Mucosa of rectum (tissue), 2 donors: ENCODE results near the gene MICAL3.
"Not testable (repeated sequence)": the region's sequence is repeated elsewhere in the genome, so short reads cannot be mapped to it uniquely, and the experiment has no call there.

Source experiments
- H3K27ac ChIP-seq, 2 donors: one replicate each; pipeline ENCODE4 v1.7.0; 2013; ENCODE audit warnings: inconsistent platforms in 2 of 2, low read depth in 2 of 2, low read length in 2 of 2
- H3K27me3 ChIP-seq, 2 donors: one replicate each; pipeline ENCODE4 v1.7.0; 2013; ENCODE audit warnings: low read length in 2 of 2; ENCODE audit not compliant: control insufficient read depth in 2 of 2, insufficient read depth in 2 of 2
- H3K36me3 ChIP-seq, 2 donors: one replicate each; pipeline ENCODE4 v1.7.0; 2013; ENCODE audit warnings: low read length in 2 of 2; ENCODE audit not compliant: control insufficient read depth in 2 of 2, insufficient read depth in 2 of 2
- H3K4me1 ChIP-seq, 2 donors: one replicate each; pipeline ENCODE4 v1.7.0; 2013; ENCODE audit warnings: low read length in 2 of 2, mild to moderate bottlenecking in 1 of 2; ENCODE audit not compliant: control insufficient read depth in 2 of 2, insufficient read depth in 2 of 2
- H3K4me3 ChIP-seq, 2 donors: one replicate each; pipeline ENCODE4 v1.7.0; 2013; ENCODE audit warnings: low read length in 2 of 2
- H3K9ac ChIP-seq, 2 donors: one replicate each; pipeline ENCODE4 v1.7.0; 2013; ENCODE audit warnings: low read length in 2 of 2, low read depth in 1 of 2, mild to moderate bottlenecking in 1 of 2
- H3K9me3 ChIP-seq, 2 donors: one replicate each; pipeline ENCODE4 v1.7.0; 2013; ENCODE audit warnings: low read length in 2 of 2; ENCODE audit not compliant: control insufficient read depth in 2 of 2
- donor health status: healthy.
- donor health status: Normal muscosa, but diverticular disease.

MICAL3 gene

DNA sequence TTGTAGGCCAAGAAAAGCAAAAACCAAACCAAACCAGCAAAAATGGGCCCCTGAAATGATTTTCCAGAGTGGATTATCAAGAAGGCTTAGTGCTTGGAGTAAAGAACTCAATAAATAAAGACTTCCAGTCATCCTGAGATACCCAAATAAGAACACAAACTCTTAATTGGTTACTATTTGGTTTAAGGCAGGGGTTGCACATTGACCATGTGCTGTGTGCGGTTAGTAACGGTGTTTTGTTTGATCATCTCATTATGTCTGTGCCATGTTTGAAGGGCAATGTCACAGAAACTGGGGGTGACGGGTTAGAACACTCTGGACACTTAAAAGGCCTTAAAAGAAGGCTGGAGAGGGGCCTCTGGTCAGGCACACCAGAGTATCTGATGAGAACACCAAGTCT lies 9.7 kb upstream of the MICAL3 start:
- Histone ChIP-seq H3K4me1 (no peaks in the 10 kb centered on the region), H3K9me3 (no peaks in the 10 kb centered on the region), H3K9ac (no peak overlapping the region), H3K36me3 (no peaks in the 10 kb centered on the region), H3K27ac (peak overlapping the region in 1 of 2 donors; percentile 55), H3K27me3 (no peaks in the 10 kb centered on the region), H3K4me3 (no peak overlapping the region)

DNA sequence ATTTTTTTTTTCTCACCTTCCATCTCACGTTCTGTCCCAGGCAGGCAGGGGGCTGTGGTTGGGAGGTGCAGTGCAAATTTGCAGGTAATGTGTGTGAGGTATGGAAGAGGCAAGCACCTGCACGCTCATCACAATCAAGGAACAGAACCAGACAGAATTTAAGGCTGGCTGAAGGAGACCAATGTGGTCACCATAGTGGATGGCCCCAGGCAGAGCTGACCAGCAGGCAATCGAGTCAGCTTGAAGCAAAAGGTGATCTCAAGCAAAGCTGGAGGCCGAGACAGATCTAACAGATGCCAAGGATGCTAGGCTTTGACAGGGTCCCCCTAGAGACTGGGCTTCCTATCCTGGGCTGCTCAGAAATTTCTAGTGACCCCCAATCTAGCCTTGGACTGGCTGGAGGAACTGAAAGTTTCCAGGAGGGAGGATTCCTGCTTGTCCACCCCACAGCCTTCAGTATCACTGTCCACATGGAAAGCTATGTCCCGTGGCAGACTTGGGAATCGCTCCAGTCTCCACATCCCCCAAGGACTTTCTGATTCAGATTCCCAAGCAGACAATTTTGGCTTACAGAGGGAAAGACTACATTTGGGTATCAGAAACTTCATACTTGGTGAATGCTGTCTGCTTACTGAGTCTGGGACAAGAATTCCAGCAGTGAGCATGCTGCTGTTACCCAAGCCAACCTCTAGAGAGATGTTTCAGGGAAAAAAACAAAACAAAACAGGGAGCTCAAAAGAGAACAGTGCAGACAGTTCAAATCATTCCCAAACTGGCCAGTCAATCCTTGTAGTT lies 9.0 kb upstream of the MICAL3 start:
- Histone ChIP-seq H3K4me1 (no peaks in the 10 kb centered on the region), H3K36me3 (no peaks in the 10 kb centered on the region), H3K9ac (no peak overlapping the region), H3K27me3 (no peaks in the 10 kb centered on the region), H3K9me3 (no peaks in the 10 kb centered on the region), H3K27ac (peak overlapping the region in 1 of 2 donors; percentile 55), H3K4me3 (no peak overlapping the region)

DNA sequence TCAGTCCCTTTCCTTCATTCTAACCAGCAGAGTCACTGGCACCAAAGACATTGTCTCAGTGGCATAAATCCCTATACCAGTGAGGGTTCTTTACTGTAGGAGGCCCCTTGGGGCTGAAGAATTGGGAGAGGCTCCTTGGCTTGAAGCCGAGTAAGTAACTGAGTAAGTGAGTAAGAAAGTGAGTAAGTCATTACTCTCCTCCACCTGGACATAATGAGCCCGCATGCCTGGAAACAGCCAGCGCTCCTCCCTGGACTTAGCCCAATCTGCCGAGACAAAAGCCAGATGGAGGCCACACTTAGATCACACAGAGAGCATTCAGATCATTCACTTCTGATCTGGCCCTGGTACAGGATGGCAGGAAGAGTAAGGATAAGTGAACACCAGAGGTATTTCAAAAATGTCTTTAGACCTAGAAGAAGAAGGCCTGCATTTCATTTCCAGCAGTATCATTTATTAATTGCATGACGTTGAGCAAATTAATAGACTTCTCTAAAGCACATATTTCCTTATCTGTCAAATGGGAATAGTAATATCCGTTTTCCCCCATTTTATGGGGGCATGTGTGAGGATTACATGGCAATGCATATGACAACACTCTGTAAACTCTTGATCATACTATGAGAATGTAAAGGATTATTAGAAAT lies 8.2 kb upstream of the MICAL3 start:
- H3K4me1 ChIP-seq = no peaks in the 10 kb centered on the region
- H3K27ac ChIP-seq = no peak overlapping the region
- H3K27me3 ChIP-seq = no peaks in the 10 kb centered on the region
- H3K36me3 ChIP-seq = no peaks in the 10 kb centered on the region
- H3K9ac ChIP-seq = no peak overlapping the region
- no peak overlapping the region for H3K4me3 ChIP-seq
- H3K9me3 ChIP-seq = no peaks in the 10 kb centered on the region

DNA sequence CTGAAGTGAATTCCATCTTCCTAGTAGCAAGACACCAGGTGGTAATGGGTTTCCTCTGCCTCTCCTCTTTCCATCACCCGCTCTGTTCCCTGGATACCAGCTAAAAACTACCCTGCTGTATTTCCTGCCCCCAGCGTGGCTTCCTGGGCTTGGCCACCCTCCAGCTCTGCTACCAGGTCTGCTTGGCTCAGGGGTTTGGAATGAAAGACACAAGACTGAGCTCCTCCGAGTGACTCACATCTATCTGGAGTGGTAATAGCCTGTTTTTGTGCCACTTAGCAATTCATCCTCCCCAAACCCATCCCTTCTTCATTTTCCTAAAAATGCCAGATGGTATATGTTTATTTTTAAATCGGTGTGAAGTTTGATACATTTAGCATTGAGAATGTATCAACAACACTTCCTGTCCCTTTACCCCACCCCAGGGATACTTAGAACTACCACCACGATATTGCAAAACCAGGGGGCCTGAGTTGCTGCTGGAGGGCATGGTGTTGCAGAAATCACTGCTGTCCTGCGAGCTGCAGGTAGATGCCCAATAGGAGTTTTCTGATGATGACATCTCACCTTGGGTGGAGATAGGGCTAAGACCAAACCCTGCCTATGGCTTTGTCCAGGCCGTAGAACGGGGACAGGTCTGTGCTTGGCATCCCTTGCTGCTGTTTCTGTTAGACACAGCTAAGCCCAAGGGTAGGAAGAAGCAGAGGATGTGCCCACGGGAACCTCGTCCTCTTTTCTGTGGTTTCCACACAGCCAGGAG lies 7.5 kb upstream of the MICAL3 start:
- H3K9ac ChIP-seq = no peak overlapping the region
- H3K4me3 ChIP-seq = no peak overlapping the region
- no peaks in the 10 kb centered on the region for H3K4me1 ChIP-seq
- no peaks in the 10 kb centered on the region for H3K9me3 ChIP-seq
- peaks cover 0 to under 1% of the 10 kb centered on the region in 2 donors for H3K27me3 ChIP-seq
- no peak overlapping the region for H3K27ac ChIP-seq
- H3K36me3 ChIP-seq = no peaks in the 10 kb centered on the region

DNA sequence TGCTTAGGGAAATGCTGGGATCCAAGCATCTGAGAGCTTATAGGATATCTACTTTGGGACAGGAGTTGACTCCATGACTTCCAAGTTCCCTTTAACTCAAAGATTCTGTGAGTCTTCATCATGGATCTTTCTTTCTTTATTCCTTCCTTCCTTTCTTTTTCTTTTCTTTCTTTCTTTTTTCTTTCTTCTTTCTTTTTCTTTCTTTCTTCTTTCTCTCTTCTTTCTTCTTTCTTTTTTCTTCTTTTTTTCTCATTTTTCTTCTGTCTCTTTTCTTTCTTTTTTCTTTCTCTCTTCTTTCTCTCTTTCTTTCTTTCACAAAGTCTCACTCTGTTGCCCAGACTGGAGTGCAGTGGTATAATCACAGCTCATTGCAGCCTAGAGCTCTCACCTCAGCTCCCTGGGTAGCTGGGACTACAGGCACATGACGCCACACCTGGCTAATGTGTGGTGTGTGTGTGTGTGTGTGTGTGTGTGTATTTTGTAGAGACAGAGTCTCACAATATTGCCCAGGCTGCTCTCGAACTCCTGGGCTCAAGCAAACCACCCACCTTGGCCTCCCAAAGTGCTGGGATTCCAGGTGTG lies 5.4 kb upstream of the MICAL3 start:
- no peaks in the 10 kb centered on the region for H3K9me3 ChIP-seq
- H3K4me1 ChIP-seq = peaks cover 0 to 2% of the 10 kb centered on the region in 2 donors
- no peak overlapping the region for H3K27ac ChIP-seq
- no peak overlapping the region for H3K4me3 ChIP-seq
- H3K36me3 ChIP-seq = no peaks in the 10 kb centered on the region
- H3K27me3 ChIP-seq = peaks cover 0 to 5% of the 10 kb centered on the region in 2 donors
- no peak overlapping the region for H3K9ac ChIP-seq

DNA sequence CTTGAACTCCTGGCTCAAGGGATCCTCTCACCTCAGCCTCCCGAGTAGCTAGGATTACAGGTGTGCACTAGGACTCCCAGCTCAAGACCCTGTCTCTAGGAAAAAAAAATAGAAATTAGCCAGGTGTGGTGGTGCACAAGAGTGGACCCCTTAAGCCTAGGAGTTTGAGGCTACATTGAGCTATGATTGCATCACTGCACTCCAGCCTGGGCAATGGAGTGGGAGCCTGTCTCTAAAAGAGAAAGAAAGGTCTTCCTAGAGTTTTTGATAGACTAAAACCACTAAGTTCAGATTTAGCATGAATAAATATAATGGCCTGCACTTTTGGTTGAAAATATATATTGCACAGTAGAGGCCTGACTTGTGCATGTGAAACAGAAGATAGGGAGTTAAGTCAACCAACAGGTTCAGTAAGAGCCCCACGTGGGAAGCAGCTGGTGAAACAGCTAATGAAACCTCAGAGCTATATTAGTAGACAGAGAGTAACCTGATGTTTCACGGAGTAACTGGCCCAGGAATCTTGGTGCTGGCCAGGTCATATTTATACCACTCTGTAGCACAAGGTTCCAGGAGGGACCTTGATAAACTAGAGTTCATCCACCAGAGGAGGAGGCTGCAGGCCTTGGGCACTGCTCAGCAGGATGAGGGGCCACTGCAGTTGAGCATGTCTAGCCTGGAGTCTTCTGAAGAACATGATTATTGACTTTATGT lies 4.6 kb upstream of the MICAL3 start:
- H3K4me1 ChIP-seq = peaks cover under 1 to 2% of the 10 kb centered on the region in 2 donors
- H3K27ac ChIP-seq = no peak overlapping the region
- no peaks in the 10 kb centered on the region for H3K9me3 ChIP-seq
- no peak overlapping the region for H3K4me3 ChIP-seq
- H3K9ac ChIP-seq = no peak overlapping the region
- H3K36me3 ChIP-seq = no peaks in the 10 kb centered on the region
- peaks cover 0 to 5% of the 10 kb centered on the region in 2 donors for H3K27me3 ChIP-seq

DNA sequence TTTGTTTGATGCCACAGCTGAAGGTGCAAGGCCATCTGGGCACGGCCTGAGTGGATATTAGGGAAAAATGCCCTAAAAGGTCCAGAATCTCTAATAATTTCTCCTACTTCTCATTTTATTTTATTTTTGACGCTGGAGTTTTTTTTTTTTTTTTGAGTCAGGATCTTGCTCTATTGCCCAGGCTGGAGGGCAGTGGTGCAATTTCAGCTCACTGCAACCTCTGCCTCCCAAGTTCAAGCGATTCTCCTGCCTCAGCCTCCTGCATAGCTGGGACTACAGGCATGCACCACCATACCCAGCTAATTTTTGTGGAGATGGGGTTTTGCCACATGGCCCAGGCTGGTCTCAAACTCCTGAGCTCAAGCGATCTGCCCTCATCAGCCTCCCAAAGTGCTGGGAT lies 1.5 kb upstream of the MICAL3 start:
- H3K4me3 ChIP-seq, H3K27me3 ChIP-seq, H3K9ac ChIP-seq, H3K36me3 ChIP-seq, H3K9me3 ChIP-seq, H3K27ac ChIP-seq: not testable (repeated sequence)
- peaks cover 12 to 14% of the 10 kb centered on the region in 2 donors for H3K4me1 ChIP-seq

DNA sequence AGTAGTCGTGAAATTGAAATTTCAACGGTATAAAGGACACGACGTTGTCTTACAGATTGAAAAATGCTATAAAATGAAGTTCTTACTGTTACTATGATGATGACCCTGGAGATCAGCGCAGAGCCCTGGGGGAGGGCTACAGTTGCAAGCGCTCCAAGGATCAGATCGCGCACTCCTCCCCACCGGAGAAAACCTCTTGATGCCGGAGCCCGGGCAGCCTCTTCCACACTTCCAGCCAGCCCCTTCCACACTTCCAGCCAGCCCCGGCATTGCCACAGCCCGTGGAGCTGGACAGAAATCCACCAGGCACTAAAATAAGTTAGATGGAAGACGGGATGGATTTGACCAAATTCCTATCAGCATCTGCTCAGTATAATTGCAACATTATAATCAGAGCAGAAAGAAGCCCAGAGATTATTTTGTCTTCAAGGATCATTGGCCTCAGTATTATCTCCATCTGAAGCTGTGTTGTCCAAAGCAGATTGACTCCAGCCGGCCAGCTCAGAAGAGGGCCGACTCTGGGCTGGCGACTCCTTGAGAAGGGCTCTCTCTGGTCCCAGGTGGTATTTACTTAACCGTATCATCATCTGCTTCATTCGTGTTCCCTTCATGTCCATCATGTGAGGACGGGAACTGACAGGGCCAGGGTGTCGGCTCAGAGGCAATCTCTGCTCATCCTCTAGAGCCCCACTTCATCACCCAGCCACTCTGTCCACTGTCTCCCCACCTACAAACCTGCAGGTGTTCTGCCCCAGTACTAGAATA lies 777 bp upstream of the MICAL3 start:
- Histone ChIP-seq H3K4me1 (peaks cover 12 to 14% of the 10 kb centered on the region in 2 donors), H3K27me3 (peaks cover 0 to 5% of the 10 kb centered on the region in 2 donors), H3K27ac (peak overlapping the region; percentile 11 to 17), H3K9me3 (no peaks in the 10 kb centered on the region), H3K9ac (peak overlapping the region in 1 of 2 donors; percentile 37), H3K36me3 (no peaks in the 10 kb centered on the region), H3K4me3 (peak overlapping the region; percentile 86 to 87)
